Measurements from ENCODE around the gene NAV1. TPM values are rescaled to one million over a fixed set of nuclear protein-coding genes. Genes with fewer than 3 reads are reported as not detected.

The NAV1 gene
- total and polyA plus RNA-seq, 2 of the 8 experiments (the other 6 are each of a cell fraction or from before 2014, with no cell fraction given), result 9.9 to 42.7 TPM

DNA sequence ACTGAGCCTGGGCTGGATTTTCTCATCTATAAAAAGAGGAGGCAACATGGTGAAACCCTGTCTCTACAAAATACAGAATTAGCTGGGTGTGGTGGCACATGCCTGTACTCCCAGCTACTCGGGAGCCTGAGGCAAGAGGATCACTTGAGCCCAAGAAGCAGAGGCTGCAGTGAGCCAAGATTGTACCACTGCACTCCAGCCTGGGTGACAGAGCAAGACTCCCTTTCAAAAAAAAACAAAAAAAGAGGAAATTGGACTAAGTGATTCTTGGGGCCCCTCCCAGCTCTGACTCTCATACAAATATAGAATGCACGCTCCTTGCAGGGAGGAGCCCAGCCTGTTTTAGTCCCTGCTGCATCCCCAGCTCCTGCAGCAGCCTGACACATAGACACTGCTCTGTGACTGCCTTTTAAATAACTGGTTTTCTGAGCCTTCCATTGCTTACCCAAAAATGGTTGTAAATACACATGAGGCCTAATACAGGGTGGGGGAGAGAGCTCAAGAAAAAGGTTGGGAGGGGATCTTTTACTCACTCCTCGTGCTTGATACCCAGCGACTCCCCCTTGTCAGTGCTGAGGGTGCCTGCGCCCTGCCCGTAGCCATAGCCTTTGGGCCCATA lies 49.2 kb upstream of the NAV1 start (continued):
- TF ChIP-seq CTCF (IDR thresholded peaks at IDR 0.05; ENCODE audit: control extremely low read depth in 1 of 3, insufficient read depth in 1 of 3, low read depth in 1 of 3, low read length in 3 of 3) (no peak), CHD2 (IDR thresholded peaks at IDR 0.05; ENCODE audit: low read length) (no peak), CTBP2 (IDR thresholded peaks at IDR 0.05; ENCODE audit: borderline replicate concordance, insufficient read depth, insufficient read length, low read length) (no peak), JUN (IDR thresholded peaks at IDR 0.05; ENCODE audit: low read depth, low read length) (no peak)

Measured in H1 (cell line).